ENCODE results near the gene EEF2.
"Not testable (repeated sequence)": the region's sequence is repeated elsewhere in the genome, so short reads cannot be mapped to it uniquely, and the experiment has no call there.

The EEF2 gene

DNA sequence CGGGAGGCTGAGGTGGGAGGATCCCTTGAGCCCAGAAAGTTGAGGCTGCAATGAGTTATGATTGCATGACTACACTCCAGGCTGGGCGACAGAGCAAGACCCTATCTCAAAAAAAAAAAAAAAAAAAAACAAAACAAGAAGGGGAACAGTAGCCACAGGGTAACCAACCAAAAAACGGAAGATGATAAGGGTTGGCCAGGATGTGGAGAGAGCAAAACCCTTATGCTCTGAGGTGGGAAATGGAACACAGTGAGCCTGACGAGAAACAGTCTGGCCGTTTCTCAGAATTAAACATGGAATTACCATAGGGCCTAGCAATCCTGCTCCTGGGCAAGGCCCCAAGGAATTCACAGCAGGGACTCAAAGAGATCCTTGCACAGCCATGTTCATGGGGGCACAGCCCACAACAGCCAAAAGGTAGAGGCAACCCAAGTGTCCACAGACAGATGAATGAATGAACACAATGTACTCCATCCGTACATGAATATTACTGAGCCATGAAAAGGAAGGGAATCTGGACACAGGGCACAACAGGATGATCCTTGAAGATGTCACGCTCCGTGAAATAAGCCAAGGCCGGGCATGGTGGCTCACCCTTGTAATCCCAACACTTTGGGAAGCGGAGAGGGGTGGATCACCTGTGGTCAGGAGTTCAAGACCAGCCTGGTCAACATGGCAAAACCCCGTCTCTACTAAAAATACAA lies 41.1 kb downstream of the EEF2 start:
- no peak for DNase-seq (ENCODE audit: low spot score)

DNA sequence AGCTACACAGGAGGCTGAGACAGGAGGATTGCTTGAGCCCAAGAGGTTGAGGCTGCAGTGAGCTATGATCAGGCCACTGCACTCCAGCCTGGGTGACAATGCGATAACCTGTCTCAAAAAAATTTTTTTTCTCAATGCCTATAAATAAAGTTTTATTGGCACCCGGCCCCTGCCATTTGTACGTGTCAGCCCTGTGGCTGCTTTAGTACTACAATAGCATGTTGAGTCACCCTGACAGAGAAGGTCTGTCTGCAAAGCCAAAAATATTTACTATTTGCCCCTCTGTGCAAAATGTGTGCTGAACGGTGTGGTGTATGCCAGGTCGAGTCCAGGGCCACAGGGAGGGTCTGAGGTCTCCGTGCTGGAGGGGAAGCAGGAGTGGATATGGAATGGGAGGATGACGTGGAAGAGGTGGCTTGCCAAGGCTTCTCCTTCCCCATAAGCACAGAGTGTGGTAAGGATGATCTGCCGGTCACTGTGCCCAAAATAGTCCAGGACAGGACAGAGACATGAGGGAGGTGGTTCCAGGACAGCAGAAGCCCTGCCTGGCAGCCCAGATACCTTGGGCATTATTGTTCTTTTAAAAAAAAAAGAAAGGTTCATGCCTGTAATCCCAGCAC lies 42.4 kb downstream of the EEF2 start:
- DNase-seq (ENCODE audit: low spot score): no peak

DNA sequence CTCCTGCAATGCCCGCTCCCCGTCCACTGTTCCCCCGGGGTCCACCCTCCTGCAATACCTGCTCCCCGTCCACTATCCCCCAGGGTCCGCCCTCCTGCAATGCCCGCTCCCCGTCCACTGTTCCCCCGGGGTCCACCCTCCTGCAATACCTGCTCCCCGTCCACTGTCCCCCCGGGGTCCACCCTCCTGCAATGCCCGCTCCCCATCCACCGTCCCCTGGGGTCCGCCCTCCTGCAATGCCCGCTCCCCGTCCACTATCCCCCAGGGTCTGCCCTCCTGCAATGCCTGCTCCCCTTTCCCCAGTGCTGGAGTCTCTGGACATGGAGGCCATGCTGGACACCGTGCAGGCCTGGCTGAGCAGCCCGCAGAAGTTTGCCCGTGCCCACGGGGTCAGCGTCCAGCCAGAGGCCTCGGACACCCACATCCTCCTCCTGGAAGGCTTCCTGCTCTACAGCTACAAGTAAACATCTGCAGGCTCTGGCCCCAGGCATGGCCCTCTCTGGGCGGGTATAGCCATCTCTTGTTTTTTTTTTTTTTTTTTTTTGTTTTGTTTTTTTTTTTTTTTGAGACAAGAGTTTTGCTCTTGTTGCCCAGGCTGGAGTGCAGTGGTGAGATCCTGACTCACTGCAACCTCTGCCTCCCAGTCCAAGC lies 46.8 kb downstream of the EEF2 start:
- DNase-seq (ENCODE audit: low spot score): not testable (repeated sequence)

DNA sequence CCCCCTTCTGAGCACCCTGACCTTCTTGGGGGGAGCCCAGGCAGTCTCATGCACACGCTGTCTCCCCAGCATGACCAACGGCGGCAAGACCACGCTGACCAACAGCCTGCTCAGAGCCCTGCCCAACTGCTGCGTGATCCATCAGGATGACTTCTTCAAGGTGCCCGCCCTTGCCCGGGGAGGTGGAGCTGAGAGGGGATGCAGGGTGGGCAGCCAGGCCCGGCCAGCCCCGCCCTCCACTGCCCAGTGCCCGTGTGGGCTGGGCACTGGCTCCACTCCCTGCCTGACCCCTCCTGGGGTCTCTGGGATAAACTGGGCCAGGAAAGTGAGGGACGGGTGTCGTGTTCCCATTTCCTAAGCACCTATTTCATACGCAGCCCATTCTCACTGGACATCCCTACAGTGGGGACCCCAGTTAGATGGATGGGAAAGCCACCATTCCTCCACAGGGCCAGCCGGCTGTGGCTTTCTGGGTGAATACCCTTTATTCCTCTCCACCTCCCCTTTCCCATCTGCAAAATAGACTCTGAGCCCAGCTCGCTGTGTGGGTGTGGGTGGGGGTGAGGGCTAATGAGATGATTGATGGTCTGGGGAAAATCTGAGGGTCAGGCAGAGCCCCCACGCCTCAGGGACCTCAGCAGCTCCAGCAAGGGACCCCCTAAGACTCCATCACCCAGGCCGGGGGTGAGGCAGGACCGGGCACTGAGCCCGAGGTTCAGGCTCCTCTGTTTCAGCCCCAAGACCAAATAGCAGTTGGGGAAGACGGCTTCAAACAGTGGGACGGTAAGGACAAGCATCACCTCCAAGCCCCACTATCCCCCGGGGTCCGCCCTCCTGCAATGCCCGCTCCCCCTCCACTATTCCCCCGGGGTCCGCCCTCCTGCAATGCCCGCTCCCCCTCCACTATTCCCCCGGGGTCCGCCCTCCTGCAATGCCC lies 48.5 kb downstream of the EEF2 start:
- peak; percentile 31 for DNase-seq (ENCODE audit: low spot score)

DNA sequence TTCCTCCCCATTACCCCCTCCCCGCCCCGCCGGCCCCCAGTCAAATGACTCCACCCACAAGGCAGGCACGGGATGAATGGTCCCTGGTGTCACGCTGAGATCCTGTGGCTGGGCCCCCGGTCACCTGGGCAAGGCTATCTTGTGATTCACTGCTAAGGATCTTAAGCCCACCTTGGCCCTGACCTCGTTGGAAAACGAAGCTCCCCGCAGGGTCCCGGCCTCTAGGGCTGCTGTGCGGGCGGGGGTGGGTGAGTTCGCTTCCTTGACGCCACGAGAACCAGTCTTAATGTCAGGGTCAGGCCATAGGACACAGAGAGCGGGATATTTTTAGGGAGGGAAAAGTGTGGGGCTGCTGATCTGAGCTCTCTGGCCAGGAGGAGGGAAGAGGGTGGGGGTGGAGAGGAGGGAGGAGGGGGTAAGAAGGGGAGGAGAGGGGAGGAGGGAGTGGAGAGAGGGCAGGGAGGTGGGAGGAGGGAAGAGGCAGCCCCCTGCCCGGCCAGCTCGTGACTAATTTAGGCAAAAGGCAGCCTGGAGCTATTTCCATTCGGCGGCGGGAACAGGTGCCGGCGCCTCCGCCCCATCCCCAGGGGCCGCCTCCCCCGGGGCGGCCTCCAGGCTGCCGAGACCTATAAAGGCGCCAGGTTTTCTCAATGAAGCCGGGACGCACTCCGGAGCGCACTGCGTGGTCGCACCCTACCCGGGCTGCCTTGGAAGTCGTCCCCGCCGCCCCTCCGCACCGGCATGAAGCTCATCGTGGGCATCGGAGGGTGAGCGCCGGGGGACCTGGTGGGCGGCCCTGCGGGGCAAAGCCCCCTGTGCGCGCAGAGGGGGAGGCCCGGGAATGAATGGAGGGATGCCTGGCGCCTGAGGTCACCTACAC lies 52.1 kb downstream of the EEF2 start, which contains the start of gene NMRK2:
NMRK2 (plus strand) TSS at position 139 of the 880 bp plus-strand sequence; CDS start at position 742, 603 bp downstream.
- DNase-seq (ENCODE audit: low spot score): peak; percentile 72

DNA sequence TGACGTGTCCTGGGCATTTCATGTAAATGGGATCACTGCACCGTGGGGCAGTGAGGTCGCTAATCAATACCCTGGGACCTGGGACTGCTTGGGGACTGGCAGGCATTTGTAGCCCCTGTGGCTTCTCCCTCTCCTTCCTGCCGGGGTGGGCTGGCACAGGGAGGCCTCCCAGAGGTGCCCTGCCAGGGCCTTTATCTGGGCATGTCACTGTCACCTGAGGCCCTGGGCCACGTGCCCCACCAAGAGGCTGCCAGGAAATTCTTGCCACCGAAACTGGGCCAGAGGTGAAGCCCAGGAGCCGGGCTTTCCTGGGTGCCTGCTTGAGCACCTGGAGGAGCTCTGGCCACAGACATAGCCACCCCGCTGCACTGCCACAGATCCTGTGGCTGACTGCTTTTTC lies 54.2 kb downstream of the EEF2 start:
- peak; percentile 32 for DNase-seq (ENCODE audit: low spot score)

All from D341Med (cell line).